Uterus (tissue), 2 donors: ENCODE results near the gene CYB5B.

ENCODE experiments used
- POLR2A ChIP-seq, 2 donors: fragments of 450-650 bp; IDR thresholded peaks; one replicate each; pipeline ENCODE4 v1.6.1; 2016; ENCODE audit warnings: antibody characterized with exemption in 2 of 2, mild to moderate bottlenecking in 1 of 2, moderate library complexity in 1 of 2
- TF ChIP-seq, protein P1 (sequence below), 4 experiments: fragments of 200-600 bp in 2 of 4; fragments of 450-650 bp in 2 of 4; sonication (generic) in 2 of 4; IDR thresholded peaks; one replicate each; pipeline ENCODE4 v1.5.1; 2016 to 2019; ENCODE audit warnings: antibody characterized with exemption in 4 of 4, mild to moderate bottlenecking in 2 of 4, moderate library complexity in 1 of 4

DNA sequence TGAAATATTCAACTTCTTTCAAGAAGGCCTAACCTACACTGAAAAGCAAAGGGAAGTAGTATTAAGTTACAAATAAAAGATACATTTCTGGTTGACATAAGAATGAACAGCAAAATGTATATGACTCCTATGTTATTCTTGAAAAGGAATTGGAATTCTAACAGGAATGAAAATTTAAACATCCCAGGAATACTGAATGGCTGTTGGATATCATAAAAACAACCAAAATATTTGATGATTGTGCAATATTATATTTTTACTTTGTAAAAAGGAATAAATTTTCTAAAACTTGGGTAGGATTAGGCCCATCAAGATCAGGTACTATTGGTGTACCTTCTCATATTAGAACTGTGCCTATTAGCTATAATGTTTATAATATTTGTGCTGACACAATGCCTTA is 50.0 kb downstream of the CYB5B start:
- TF ChIP-seq, protein P1, sequence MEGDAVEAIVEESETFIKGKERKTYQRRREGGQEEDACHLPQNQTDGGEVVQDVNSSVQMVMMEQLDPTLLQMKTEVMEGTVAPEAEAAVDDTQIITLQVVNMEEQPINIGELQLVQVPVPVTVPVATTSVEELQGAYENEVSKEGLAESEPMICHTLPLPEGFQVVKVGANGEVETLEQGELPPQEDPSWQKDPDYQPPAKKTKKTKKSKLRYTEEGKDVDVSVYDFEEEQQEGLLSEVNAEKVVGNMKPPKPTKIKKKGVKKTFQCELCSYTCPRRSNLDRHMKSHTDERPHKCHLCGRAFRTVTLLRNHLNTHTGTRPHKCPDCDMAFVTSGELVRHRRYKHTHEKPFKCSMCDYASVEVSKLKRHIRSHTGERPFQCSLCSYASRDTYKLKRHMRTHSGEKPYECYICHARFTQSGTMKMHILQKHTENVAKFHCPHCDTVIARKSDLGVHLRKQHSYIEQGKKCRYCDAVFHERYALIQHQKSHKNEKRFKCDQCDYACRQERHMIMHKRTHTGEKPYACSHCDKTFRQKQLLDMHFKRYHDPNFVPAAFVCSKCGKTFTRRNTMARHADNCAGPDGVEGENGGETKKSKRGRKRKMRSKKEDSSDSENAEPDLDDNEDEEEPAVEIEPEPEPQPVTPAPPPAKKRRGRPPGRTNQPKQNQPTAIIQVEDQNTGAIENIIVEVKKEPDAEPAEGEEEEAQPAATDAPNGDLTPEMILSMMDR (IDR thresholded peaks at IDR 0.05), result no peak
- TF ChIP-seq POLR2A (IDR thresholded peaks at IDR 0.05), result no peak
